Caco-2 (cell line): Measurements from ENCODE around the gene CDC6. TPM values are rescaled to one million over a fixed set of nuclear protein-coding genes. Genes with fewer than 3 reads are reported as not detected.

Experiments
- BruUV-seq: library from RNA; stranded (reverse); fragments of 400-500 nt; replicated peaks from 2 replicates; lab custom pipeline; 2021; lab: Mats Ljungman, UMichigan
- CTCF ChIA-PET: fragments of 300-600 bp; sonication (Branson Sonifier 250); formaldehyde crosslinking; loops from one replicate; lab custom pipeline; 2022; ENCODE audit warnings: antibody characterized with exemption; lab: Charles Lee
- POLR2A ChIA-PET: fragments of 300-600 bp; sonication (Branson Sonifier 250); formaldehyde crosslinking; loops from one replicate; lab custom pipeline; 2022; ENCODE audit warnings: antibody characterized with exemption; lab: Charles Lee
- DNase-seq, 2 experiments: peaks; one replicate each; pipeline versions ENCODE4 v3.0.0 to v3.0.0-alpha.2; 2020 to 2022
- H3K27me3 ChIP-seq: replicated peaks from 2 replicates; pipeline ENCODE4 v1.6.0; 2011; ENCODE audit warnings: low read length; ENCODE audit not compliant: control insufficient read depth, insufficient read depth
- H3K36me3 ChIP-seq: 2 replicates; pipeline ENCODE4 v1.5.1; 2011; ENCODE audit warnings: low read length; ENCODE audit not compliant: control insufficient read depth, insufficient read depth
- H3K4me1 ChIP-seq: fragments of 250-450 bp; sonication (Bioruptor Pico); 2 replicates; pipeline ENCODE4 v1.5.1; 2020; ENCODE audit warnings: mild to moderate bottlenecking
- H3K4me3 ChIP-seq: 2 replicates; pipeline ENCODE4 v1.5.1; 2011; ENCODE audit warnings: low read depth, mild to moderate bottlenecking, control low read depth, low read length
- H3K9me3 ChIP-seq: fragments of 250-450 bp; sonication (Bioruptor Pico); 2 replicates; pipeline ENCODE4 v1.5.1; 2020; ENCODE audit warnings: mild to moderate bottlenecking, moderate library complexity
- H3K27ac Mint-ChIP-seq: one replicate; pipeline ENCODE4 v1.8.0; 2022; ENCODE audit warnings: mixed read lengths; ENCODE audit not compliant: unreplicated experiment
- H3K27me3 Mint-ChIP-seq: one replicate; pipeline ENCODE4 v1.8.0; 2022; ENCODE audit warnings: mixed read lengths; ENCODE audit not compliant: insufficient read depth, unreplicated experiment
- H3K36me3 Mint-ChIP-seq: one replicate; pipeline ENCODE4 v1.8.0; 2022; ENCODE audit warnings: mild to moderate bottlenecking, mixed read lengths; ENCODE audit not compliant: insufficient read depth, unreplicated experiment
- H3K4me1 Mint-ChIP-seq: one replicate; pipeline ENCODE4 v1.8.0; 2022; ENCODE audit warnings: low read depth, mixed read lengths; ENCODE audit not compliant: unreplicated experiment
- H3K4me3 Mint-ChIP-seq: one replicate; pipeline ENCODE4 v1.8.0; 2022; ENCODE audit warnings: mild to moderate bottlenecking, moderate library complexity, mixed read lengths; ENCODE audit not compliant: unreplicated experiment
- H3K9me3 Mint-ChIP-seq: one replicate; pipeline ENCODE4 v1.8.0; 2022; ENCODE audit warnings: mixed read lengths; ENCODE audit not compliant: unreplicated experiment
- intact Hi-C: fragments of 100-400 bp; cut with micrococcal nuclease; formaldehyde crosslinking; loops from one replicate; pipeline ENCODE4 v1.10.0; 2022; ENCODE audit not compliant: unreplicated experiment
- total RNA-seq: library from RNA; stranded (reverse); gene quantifications from 2 replicates; pipeline ENCODE4 v1.2.3, GENCODE V29; 2022
- TF ChIP-seq, protein P1 (sequence below), 2 experiments: fragments of 200-600 bp in 1 of 2; IDR thresholded peaks; 1 replicate in 1 of 2; 2 replicates in 1 of 2; pipeline versions ENCODE4 v1.5.1 to v1.8.0; 2011 to 2022; ENCODE audit warnings: antibody characterized with exemption in 1 of 2, control low read depth in 1 of 2, inconsistent platforms in 1 of 2, low read depth in 1 of 2, low read length in 1 of 2, mild to moderate bottlenecking in 1 of 2, moderate library complexity in 1 of 2; ENCODE audit not compliant: insufficient read depth in 1 of 2, severe bottlenecking in 1 of 2, unreplicated experiment in 1 of 2

The CDC6 gene
- total RNA-seq, 1 experiment from 2014 or later: 96.4 TPM

- peak overlapping the region; percentile 83 for H3K27ac Mint-ChIP-seq
- DNase-seq: no peak
Observed at GRCh38 chr17:40315678-40316570, 28.2 kb downstream of the CDC6 start.

GRCh38 chr17:40316571-40317344 is 29.1 kb downstream of the CDC6 start:
- CTCF ChIA-PET: interaction anchor here (0.5 to 3.0 kb wide), 35 partner anchors 9 to 1613 kb away, joined by 3 to 40 read pairs (median 5); partner anchors contain the start of genes IGFBP4, KRT40, MED24 and TOP2A
- intact Hi-C loops: no loop called here

More at GRCh38 chr17:40315678-40316570, 28.2 kb downstream of the CDC6 start:
- TF ChIP-seq, protein P1, sequence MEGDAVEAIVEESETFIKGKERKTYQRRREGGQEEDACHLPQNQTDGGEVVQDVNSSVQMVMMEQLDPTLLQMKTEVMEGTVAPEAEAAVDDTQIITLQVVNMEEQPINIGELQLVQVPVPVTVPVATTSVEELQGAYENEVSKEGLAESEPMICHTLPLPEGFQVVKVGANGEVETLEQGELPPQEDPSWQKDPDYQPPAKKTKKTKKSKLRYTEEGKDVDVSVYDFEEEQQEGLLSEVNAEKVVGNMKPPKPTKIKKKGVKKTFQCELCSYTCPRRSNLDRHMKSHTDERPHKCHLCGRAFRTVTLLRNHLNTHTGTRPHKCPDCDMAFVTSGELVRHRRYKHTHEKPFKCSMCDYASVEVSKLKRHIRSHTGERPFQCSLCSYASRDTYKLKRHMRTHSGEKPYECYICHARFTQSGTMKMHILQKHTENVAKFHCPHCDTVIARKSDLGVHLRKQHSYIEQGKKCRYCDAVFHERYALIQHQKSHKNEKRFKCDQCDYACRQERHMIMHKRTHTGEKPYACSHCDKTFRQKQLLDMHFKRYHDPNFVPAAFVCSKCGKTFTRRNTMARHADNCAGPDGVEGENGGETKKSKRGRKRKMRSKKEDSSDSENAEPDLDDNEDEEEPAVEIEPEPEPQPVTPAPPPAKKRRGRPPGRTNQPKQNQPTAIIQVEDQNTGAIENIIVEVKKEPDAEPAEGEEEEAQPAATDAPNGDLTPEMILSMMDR (IDR thresholded peaks at IDR 0.05; ENCODE audit: insufficient read depth in 1 of 2, low read depth in 1 of 2, low read length in 1 of 2, severe bottlenecking in 1 of 2, unreplicated experiment in 1 of 2): no peak
- POLR2A ChIA-PET: interaction anchor here (0.6 to 2.3 kb wide), 5 partner anchors 9 to 29 kb away, joined by 4 to 36 read pairs (median 8); no protein-coding TSS in a partner anchor
- no peaks in the 10 kb centered on the region for H3K36me3 ChIP-seq
- Mint-ChIP-seq H3K4me1 (peaks cover 30% of the 10 kb centered on the region), H3K9me3 (no peaks in the 10 kb centered on the region), H3K36me3 (peaks cover 14% of the 10 kb centered on the region), H3K27me3 (no peaks in the 10 kb centered on the region), H3K4me3 (peak overlapping the region; percentile 92)
- peaks cover 19% of the 10 kb centered on the region for H3K4me1 ChIP-seq
- CTCF ChIA-PET: interaction anchor here (0.6 to 3.0 kb wide), 18 partner anchors 9 to 218 kb away, joined by 3 to 40 read pairs (median 6); no protein-coding TSS in a partner anchor
- no peaks in the 10 kb centered on the region for H3K27me3 ChIP-seq
- intact Hi-C loops: no loop called here
- BruUV-seq: no TSS peak
- H3K4me3 ChIP-seq: peak overlapping the region; percentile 94
- no peaks in the 10 kb centered on the region for H3K9me3 ChIP-seq

More at GRCh38 chr17:40316571-40317344, 29.1 kb downstream of the CDC6 start:
- Histone ChIP-seq H3K27me3 (no peaks in the 10 kb centered on the region), H3K36me3 (no peaks in the 10 kb centered on the region), H3K4me3 (peak overlapping the region; percentile 94), H3K4me1 (peaks cover 19% of the 10 kb centered on the region), H3K9me3 (no peaks in the 10 kb centered on the region)
- H3K36me3 Mint-ChIP-seq: peaks cover 7% of the 10 kb centered on the region
- H3K4me1 Mint-ChIP-seq: peaks cover 30% of the 10 kb centered on the region
- H3K9me3 Mint-ChIP-seq: no peaks in the 10 kb centered on the region
- H3K4me3 Mint-ChIP-seq: peak overlapping the region; percentile 92
- TF ChIP-seq, protein P1 (IDR thresholded peaks at IDR 0.05; ENCODE audit: insufficient read depth in 1 of 2, low read depth in 1 of 2, low read length in 1 of 2, severe bottlenecking in 1 of 2, unreplicated experiment in 1 of 2): peak in 1 of 2 experiments; percentile 26
- H3K27me3 Mint-ChIP-seq: no peaks in the 10 kb centered on the region
- BruUV-seq: no TSS peak
- peak; percentile 83 to 88 for DNase-seq
- POLR2A ChIA-PET: interaction anchor here (0.5 to 2.3 kb wide), 10 partner anchors 10 to 203 kb away, joined by 3 to 36 read pairs (median 4); partner anchors contain the start of genes CASC3, CDC6 and WIPF2
- peak overlapping the region; percentile 83 for H3K27ac Mint-ChIP-seq
